Smooth muscle cell (in vitro differentiated cells): Measurements from ENCODE around the gene TNFRSF8. TPM values are rescaled to one million over a fixed set of nuclear protein-coding genes. Genes with fewer than 3 reads are reported as not detected.

ENCODE experiments used
- DNase-seq: peaks from one replicate; lab custom pipeline; 2025; ENCODE audit not compliant: unreplicated experiment; lab: John Stamatoyannopoulos, UW
- H2AFZ ChIP-seq: fragments of 200-600 bp; sonication (generic); 2 replicates; pipeline ENCODE4 v1.6.0; 2016; ENCODE audit warnings: antibody characterized with exemption, low read depth, mild to moderate bottlenecking
- H3F3A ChIP-seq: fragments of 200-600 bp; sonication (generic); 2 replicates; pipeline ENCODE4 v1.6.0; 2017; ENCODE audit warnings: antibody characterized with exemption, low read depth
- H3K27ac ChIP-seq: fragments of 200-600 bp; sonication (generic); 2 replicates; pipeline ENCODE4 v1.5.1; 2016; ENCODE audit warnings: low read depth, mild to moderate bottlenecking
- H3K27me3 ChIP-seq: fragments of 200-600 bp; sonication (generic); 2 replicates; pipeline ENCODE4 v1.6.1; 2016; ENCODE audit warnings: low read depth, mild to moderate bottlenecking
- H3K36me3 ChIP-seq: fragments of 200-600 bp; sonication (generic); 2 replicates; pipeline ENCODE4 v1.5.1; 2016; ENCODE audit warnings: low read depth
- H3K4me1 ChIP-seq: fragments of 200-600 bp; sonication (generic); 2 replicates; pipeline ENCODE4 v1.5.1; 2016; ENCODE audit warnings: low read depth
- H3K4me2 ChIP-seq: fragments of 200-600 bp; sonication (generic); 2 replicates; pipeline ENCODE4 v1.6.0; 2016; ENCODE audit warnings: mild to moderate bottlenecking
- H3K4me3 ChIP-seq: fragments of 200-600 bp; sonication (generic); 2 replicates; pipeline ENCODE4 v1.5.1; 2016; ENCODE audit warnings: mild to moderate bottlenecking
- H3K79me2 ChIP-seq: fragments of 200-600 bp; sonication (generic); 2 replicates; pipeline ENCODE4 v1.6.0; 2016; ENCODE audit warnings: low read depth, mild to moderate bottlenecking
- H3K9ac ChIP-seq: fragments of 200-600 bp; sonication (generic); 2 replicates; pipeline ENCODE4 v1.6.0; 2016; ENCODE audit warnings: low read depth
- H3K9me3 ChIP-seq: fragments of 200-600 bp; sonication (generic); replicated peaks from 2 replicates; pipeline ENCODE4 v1.5.1; 2016; ENCODE audit warnings: low read depth
- H4K20me1 ChIP-seq: fragments of 200-600 bp; sonication (generic); 2 replicates; pipeline ENCODE4 v1.6.0; 2016; ENCODE audit warnings: low read depth
- CTCF ChIP-seq: fragments of 200-600 bp; sonication (generic); IDR thresholded peaks from 2 replicates; pipeline ENCODE4 v1.5.1; 2017; ENCODE audit warnings: borderline replicate concordance, mild to moderate bottlenecking, antibody characterized with exemption; ENCODE audit not compliant: insufficient read depth, poor library complexity, severe bottlenecking
- WGBS: methylation state at CpG from one replicate; pipeline ENCODE4 v1.1.7; 2016; ENCODE audit warnings: low lambda C conversion rate; 5-methylcytosine and 5-hydroxymethylcytosine counted together
- polyA plus RNA-seq: library from polyadenylated mRNA; unstranded; fragments of >200 nt; fragmentation: Nextera tagmentation; extraction: Ambion mirVana; gene quantifications from 2 replicates; pipeline ENCODE4 v1.2.1, GENCODE V29; 2016
- total RNA-seq: library from RNA; depleted of rRNA; stranded (reverse); fragments of >200 nt; gene quantifications from 2 replicates; pipeline ENCODE4 v1.2.3, GENCODE V29; 2014

Gene TNFRSF8
- total and polyA plus RNA-seq, 2 experiments from 2014 or later: 0.54 to 1.3 TPM

- no peaks in the 10 kb centered on the region for H3K79me2 ChIP-seq
- H3K27ac ChIP-seq: peak overlapping the region; percentile 61
- no peak for TF ChIP-seq CTCF
These were observed 12.4 kb downstream of the TNFRSF8 start for GRCh38 chr1:12075195-12076114.

GRCh38 chr1:12076425-12077005 lies 13.4 kb downstream of the TNFRSF8 start:
- no peak overlapping the region for H3K4me3 ChIP-seq
- TF ChIP-seq CTCF: no peak
- peaks cover 6% of the 10 kb centered on the region for H3K4me1 ChIP-seq
- no peaks in the 10 kb centered on the region for H3K79me2 ChIP-seq
- no peaks in the 10 kb centered on the region for H3K9me3 ChIP-seq
- no peaks in the 10 kb centered on the region for H3K27me3 ChIP-seq
- H2AFZ ChIP-seq: no peak overlapping the region
- WGBS: 83% methylated on average over 9 of the region's 9 CpGs
- peak overlapping the region; percentile 65 for H3K4me2 ChIP-seq
- peak overlapping the region; percentile 61 for H3K27ac ChIP-seq
- H3F3A ChIP-seq: peaks cover 18% of the 10 kb centered on the region
- no peaks in the 10 kb centered on the region for H4K20me1 ChIP-seq
- no peak for DNase-seq
- no peaks in the 10 kb centered on the region for H3K36me3 ChIP-seq
- H3K9ac ChIP-seq: no peak overlapping the region

More at GRCh38 chr1:12075195-12076114, 12.4 kb downstream of the TNFRSF8 start:
- no peak overlapping the region for H3K9ac ChIP-seq
- H4K20me1 ChIP-seq: no peaks in the 10 kb centered on the region
- no peaks in the 10 kb centered on the region for H3K27me3 ChIP-seq
- WGBS: 36% methylated on average over 19 of the region's 19 CpGs
- no peak overlapping the region for H2AFZ ChIP-seq
- no peaks in the 10 kb centered on the region for H3K9me3 ChIP-seq
- H3K36me3 ChIP-seq: no peaks in the 10 kb centered on the region
- peak; percentile 28 for DNase-seq
- H3F3A ChIP-seq: peaks cover 21% of the 10 kb centered on the region
- no peak overlapping the region for H3K4me3 ChIP-seq
- peak overlapping the region; percentile 65 for H3K4me2 ChIP-seq
- peaks cover 6% of the 10 kb centered on the region for H3K4me1 ChIP-seq

GRCh38 chr1:12078575-12078937 lies 15.5 kb downstream of the TNFRSF8 start:
- peaks cover 18% of the 10 kb centered on the region for H3F3A ChIP-seq
- no peak for DNase-seq
- 84% methylated on average over 7 of the region's 7 CpGs for WGBS

More at GRCh38 chr1:12078575-12078937, 15.5 kb downstream of the TNFRSF8 start:
- Histone ChIP-seq H3K4me1 (peaks cover 6% of the 10 kb centered on the region), H3K9ac (no peak overlapping the region), H4K20me1 (no peaks in the 10 kb centered on the region), H2AFZ (no peak overlapping the region), H3K27me3 (no peaks in the 10 kb centered on the region), H3K79me2 (no peaks in the 10 kb centered on the region), H3K36me3 (no peaks in the 10 kb centered on the region), H3K27ac (no peak overlapping the region), H3K4me2 (no peak overlapping the region), H3K9me3 (no peaks in the 10 kb centered on the region), H3K4me3 (no peak overlapping the region)
- no peak for TF ChIP-seq CTCF
